Measurements from ENCODE around the gene CTPS2.

DNA sequence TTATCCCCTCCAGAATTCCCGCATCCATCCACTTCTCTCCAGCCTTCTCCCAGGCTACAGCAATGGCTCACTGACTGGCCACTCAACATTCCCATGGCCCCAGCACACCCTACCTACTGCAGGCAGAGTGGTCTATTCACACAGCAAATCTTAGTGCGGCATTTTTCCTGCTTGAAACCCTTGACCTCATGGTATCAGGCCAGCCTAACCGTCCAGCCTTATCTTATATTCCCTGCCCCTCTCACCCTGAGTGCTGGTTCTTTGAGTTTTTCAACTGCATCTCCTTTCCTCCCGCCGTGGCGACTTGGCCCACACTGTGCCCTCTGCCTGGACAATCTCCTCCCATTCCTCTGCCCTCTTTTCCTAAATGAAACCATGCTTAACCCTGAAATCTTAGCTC lies 72.5 kb downstream of the CTPS2 start:
- TF ChIP-seq, protein P1, sequence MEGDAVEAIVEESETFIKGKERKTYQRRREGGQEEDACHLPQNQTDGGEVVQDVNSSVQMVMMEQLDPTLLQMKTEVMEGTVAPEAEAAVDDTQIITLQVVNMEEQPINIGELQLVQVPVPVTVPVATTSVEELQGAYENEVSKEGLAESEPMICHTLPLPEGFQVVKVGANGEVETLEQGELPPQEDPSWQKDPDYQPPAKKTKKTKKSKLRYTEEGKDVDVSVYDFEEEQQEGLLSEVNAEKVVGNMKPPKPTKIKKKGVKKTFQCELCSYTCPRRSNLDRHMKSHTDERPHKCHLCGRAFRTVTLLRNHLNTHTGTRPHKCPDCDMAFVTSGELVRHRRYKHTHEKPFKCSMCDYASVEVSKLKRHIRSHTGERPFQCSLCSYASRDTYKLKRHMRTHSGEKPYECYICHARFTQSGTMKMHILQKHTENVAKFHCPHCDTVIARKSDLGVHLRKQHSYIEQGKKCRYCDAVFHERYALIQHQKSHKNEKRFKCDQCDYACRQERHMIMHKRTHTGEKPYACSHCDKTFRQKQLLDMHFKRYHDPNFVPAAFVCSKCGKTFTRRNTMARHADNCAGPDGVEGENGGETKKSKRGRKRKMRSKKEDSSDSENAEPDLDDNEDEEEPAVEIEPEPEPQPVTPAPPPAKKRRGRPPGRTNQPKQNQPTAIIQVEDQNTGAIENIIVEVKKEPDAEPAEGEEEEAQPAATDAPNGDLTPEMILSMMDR (IDR thresholded peaks at IDR 0.05), result no peak
- no peak for TF ChIP-seq POLR2A (IDR thresholded peaks at IDR 0.05)

Measured in thyroid gland (tissue), 4 donors.